Measurements from ENCODE around the gene IL23R.

GRCh38 chr1:67261680-67262079 lies 95.4 kb downstream of the IL23R start:
- TF ChIP-seq, protein P1, sequence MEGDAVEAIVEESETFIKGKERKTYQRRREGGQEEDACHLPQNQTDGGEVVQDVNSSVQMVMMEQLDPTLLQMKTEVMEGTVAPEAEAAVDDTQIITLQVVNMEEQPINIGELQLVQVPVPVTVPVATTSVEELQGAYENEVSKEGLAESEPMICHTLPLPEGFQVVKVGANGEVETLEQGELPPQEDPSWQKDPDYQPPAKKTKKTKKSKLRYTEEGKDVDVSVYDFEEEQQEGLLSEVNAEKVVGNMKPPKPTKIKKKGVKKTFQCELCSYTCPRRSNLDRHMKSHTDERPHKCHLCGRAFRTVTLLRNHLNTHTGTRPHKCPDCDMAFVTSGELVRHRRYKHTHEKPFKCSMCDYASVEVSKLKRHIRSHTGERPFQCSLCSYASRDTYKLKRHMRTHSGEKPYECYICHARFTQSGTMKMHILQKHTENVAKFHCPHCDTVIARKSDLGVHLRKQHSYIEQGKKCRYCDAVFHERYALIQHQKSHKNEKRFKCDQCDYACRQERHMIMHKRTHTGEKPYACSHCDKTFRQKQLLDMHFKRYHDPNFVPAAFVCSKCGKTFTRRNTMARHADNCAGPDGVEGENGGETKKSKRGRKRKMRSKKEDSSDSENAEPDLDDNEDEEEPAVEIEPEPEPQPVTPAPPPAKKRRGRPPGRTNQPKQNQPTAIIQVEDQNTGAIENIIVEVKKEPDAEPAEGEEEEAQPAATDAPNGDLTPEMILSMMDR (IDR thresholded peaks at IDR 0.05) = no peak
- TF ChIP-seq POLR2A (IDR thresholded peaks at IDR 0.05) = no peak

All from adrenal gland (tissue), 5 donors.